22Rv1 (cell line): ENCODE results near the gene TFDP1.
"Not testable (repeated sequence)": the region's sequence is repeated elsewhere in the genome, so short reads cannot be mapped to it uniquely, and the experiment has no call there.

Source experiments
- H3K27ac ChIP-seq: fragments of 450-650 bp; 2 replicates; pipeline ENCODE4 v1.5.1; 2017
- CTCF ChIP-seq: fragments of 450-650 bp; IDR thresholded peaks from 2 replicates; pipeline ENCODE4 v1.5.1; 2017; ENCODE audit warnings: mild to moderate bottlenecking
- ZFX ChIP-seq: fragments of 450-650 bp; IDR thresholded peaks from 2 replicates; pipeline ENCODE4 v1.6.1; 2017; ENCODE audit warnings: antibody characterized with exemption, borderline replicate concordance

Gene TFDP1

GRCh38 chr13:113562844-113563243, 21.7 kb upstream of the TFDP1 start:
- no peak for TF ChIP-seq CTCF
- TF ChIP-seq ZFX: no peak
- no peak overlapping the region for H3K27ac ChIP-seq

- not testable (repeated sequence) for H3K27ac ChIP-seq
Measured at GRCh38 chr13:113563511-113563910, 21.0 kb upstream of the TFDP1 start.

- H3K27ac ChIP-seq: no peak overlapping the region
- TF ChIP-seq CTCF (no peak), ZFX (no peak)
Measured at GRCh38 chr13:113564331-113565023, 20.1 kb upstream of the TFDP1 start.

- H3K27ac ChIP-seq: no peak overlapping the region
- TF ChIP-seq ZFX: no peak
- no peak for TF ChIP-seq CTCF
Measured at GRCh38 chr13:113565526-113566226, 18.9 kb upstream of the TFDP1 start.

GRCh38 chr13:113566227-113566561, 18.4 kb upstream of the TFDP1 start:
- TF ChIP-seq CTCF (no peak), ZFX (no peak)
- H3K27ac ChIP-seq: no peak overlapping the region

GRCh38 chr13:113567681-113568080, 16.9 kb upstream of the TFDP1 start:
- H3K27ac ChIP-seq: no peak overlapping the region
- TF ChIP-seq ZFX: no peak
- TF ChIP-seq CTCF: no peak

- H3K27ac ChIP-seq: no peak overlapping the region
- TF ChIP-seq ZFX (no peak), CTCF (no peak)
Measured at GRCh38 chr13:113573065-113573464, 11.5 kb upstream of the TFDP1 start.

GRCh38 chr13:113576597-113576996, 8.0 kb upstream of the TFDP1 start:
- TF ChIP-seq CTCF (no peak), ZFX (no peak)
- H3K27ac ChIP-seq: no peak overlapping the region
